Cortex of kidney (tissue), 1 donor: ENCODE results near the gene AHDC1.

Source experiments
- DNase-seq: peaks from one replicate; lab custom pipeline; 2025; lab: John Stamatoyannopoulos, UW

AHDC1 gene

DNA sequence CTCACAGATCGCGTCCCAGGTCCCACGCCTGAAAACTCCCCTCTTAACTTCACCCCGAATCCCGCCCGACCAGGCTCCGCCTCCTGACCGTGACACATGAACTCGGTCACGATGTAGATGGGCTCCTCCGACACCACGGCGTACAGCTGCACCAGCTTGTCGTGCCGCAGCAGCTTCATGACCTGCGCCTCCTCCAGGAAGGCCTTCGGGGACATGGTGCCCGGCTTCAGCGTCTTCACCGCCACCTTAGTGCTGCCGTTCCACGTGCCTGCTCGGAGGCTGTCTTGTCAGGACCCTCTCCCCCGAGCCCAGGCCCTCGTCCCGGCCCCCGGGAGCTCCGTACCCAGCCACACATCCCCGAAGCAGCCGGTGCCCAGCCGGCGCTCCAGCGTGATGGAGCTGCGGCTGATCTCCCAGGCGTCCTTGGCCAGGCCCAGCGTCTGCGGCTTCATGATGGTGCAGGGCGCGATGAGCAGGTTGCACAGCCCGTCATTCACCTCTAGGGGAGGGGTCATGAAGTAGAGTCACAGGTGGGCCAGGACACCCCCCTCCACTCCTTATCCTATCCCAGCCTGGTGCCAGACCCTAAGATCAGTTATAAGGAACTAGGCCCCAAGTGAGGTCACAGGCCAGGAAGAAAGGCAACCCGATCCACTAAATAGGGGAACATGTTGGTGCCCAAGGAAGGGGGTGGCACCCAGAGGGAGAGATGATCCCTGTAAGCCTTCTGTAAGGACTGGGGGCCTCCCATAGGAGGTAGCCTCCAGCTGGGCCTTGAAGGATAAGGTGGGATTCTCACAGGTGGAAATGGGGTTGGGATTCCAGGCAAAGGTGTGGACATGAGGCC lies 11.6 kb upstream of the AHDC1 start:
- no peak for DNase-seq

DNA sequence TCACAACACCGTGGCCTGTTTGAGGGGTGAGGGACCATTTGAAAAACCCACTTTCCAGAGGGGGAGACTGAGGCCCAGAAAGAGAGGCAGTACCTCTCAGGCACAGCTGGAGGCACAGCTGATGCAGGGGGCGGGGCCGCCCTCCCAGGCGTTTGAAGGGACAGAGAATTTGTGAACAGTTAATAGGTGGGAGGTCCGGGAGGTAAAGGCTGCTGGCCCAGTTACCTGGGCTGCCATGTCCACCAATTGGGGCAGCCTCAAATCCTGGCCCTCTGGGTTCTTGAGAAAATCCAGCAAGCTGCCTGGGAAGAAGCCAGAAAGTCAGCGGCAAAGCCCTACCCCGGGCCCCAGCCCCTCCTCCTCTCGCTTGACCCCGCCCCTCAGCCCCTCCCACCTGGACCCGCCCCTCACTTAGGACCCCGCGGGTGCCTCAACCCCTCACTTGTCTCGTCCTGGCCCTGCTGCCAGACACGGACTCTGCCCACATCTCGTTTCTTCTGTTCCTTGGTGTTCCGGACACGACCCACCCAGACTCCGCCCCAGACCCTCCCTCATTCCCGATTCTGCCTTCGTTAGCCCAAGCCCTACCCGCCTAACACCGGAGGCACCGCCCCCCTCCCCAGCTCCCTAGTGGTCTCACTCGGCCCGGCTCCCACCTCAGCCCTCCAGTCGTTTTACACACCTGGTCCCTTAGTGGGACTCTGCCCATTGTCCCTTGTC lies 10.8 kb upstream of the AHDC1 start:
- DNase-seq = no peak

DNA sequence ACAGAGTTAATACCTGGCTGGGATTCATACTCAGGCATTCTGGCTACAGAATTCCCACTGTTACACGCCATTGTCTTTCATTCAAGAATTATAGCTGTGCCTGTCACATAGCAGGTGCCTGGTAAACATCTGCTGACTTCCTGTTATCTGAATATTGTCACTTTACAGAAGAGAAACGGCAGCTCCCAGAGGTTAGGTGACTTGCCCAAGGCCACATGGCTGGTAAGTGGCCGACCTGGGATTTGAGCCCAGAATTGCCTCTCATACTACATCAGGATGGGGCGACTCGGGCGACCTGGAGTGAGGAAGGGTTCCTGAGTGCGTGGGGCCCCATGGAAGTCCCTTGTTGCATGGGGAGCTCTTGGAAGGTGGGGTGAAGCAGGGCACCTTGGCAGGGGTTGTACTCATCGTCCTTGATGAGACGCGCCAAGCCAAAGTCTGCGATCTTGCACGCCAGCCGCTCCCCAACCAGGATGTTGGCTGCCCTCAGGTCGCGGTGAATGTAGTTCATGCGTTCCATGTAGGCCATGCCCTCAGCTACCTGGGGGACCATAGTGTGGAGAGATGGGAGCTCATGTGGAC lies 10.2 kb upstream of the AHDC1 start:
- no peak for DNase-seq

DNA sequence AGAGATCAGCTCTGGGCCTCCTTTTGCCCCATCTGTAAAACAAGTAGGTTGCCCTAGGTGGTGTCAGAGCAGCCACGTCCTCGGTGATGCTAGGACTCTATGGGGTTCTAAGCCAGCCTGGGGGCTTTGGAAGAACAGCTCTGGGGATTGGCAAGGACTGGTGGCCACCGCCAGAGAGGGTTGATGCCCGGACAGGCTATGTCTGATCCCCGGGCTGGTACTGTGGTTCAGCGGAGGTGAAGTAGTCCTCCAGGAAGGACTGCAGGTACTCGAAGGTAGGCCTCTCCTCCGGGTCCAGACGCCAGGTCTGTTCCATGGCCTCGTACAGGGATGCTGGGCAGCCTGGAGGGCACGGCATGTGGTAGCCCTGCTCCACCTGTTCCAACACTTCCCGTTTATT lies 8.8 kb upstream of the AHDC1 start:
- DNase-seq = no peak

DNA sequence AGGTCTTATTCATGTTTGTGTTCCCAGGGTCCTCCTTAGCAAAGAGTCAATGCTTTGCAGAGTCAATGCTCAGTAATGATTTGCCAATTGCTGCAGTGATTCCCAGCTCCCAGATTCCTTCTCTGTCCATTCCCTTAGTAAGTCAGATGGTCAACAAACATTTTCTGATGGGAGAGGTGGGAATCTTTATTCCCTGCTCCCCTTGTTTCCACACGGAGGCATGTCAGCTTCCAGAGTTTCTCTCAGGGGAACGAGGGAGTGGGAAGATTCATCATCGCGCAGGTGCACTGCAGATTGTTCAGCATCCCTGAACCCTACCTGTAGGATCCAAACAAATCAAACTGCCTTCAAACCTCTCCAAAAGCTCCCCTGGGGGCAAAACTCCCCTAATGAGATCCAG lies 7.5 kb upstream of the AHDC1 start:
- DNase-seq = no peak

DNA sequence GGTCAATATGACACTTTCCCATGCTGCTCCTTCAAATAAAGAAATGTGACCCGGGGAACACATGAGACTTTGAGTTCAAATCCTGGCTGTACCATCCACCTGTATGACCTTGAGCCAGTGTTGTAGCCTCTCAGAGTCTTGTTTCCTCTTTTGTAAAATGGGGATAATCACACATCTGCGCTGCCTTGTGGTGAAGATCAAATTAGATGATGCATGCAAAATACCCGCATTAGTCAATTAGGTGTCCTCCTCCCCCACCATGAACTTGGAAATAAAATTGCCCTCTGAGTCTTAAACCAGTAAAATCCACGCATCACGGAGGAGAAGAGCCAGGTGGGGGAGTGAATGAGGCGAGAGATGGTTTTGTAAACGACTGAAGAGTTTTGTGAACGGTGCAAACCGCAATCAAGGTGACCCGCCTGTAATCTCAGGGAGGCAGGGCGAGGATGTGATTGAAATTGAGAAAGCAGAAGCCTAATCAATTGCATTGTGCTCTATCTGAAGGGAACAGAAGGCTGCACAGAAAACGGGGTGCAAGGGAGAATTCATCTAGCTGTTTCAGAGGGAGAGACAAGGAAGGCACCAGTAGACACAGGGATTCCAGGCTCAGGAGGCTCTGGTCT lies 5.8 kb upstream of the AHDC1 start:
- no peak for DNase-seq

DNA sequence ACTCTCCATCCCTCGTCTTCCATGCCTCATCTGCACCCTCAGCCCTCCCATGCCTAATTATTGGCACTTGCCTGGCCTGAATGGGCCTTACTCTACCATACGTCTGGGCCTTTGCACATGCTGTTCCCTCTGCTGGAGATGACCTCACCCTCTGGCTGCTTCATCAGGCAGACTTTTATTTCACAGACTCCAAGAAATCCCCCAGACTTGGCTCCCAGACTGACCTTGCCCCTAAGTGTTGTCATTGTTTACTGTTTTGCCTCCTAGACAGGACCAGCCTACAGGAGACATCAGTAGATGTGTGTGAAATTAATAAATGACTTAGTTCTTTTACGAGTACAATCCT lies 5.2 kb upstream of the AHDC1 start:
- DNase-seq = no peak

DNA sequence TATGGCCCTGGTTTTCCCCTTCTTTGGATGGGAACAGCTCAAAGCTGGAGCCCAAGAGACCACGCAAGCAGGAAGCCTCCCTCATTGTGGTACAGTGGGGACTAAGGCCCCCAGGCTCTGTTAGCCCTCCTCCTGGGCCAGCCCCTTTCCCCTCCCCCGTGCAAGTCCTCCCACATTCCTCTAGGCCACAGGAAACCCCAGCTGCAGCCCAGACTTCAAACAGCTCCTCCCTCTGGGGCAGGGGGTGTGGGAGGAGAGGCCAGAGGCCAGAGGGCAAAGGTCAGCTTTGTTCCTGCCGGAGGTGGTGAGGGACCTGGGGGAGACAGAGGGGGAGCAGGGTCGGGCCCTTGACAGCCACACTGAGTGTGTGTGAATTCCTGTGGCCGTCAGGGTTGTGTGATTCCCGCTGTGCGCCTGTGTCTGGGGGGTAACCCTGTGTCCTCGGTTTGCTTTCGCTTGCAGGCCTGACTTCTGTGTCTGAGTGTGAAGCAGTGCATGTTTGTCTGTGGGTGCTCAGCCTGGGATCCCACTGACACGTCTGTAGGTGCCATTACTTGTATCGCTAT lies 3.4 kb upstream of the AHDC1 start:
- no peak for DNase-seq

DNA sequence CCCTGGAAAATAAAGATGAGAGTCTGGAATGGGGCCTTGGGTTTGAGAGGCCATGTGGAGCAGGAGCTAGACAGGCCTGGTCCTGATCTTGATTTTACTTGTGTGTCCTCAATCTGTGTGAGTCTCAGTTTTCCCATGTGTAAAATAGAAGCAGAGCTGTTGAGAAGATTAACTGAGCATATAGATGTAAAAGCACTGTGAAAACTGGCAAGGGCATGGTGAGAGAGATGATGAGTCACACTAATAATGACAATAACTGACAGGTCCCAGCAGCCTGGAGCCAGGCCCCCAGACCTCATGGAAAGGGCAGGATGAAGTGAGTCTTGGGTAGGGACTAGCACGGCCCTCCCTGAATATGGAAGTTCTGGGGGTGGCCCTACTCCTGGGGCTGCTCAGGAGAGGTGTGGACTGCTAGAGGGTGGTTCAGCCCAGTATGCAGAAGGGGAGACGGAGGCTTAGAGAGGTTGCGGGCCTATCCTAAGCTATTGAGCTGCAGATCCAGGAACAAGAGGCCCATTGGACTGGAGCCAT lies 2.8 kb upstream of the AHDC1 start:
- DNase-seq = no peak

DNA sequence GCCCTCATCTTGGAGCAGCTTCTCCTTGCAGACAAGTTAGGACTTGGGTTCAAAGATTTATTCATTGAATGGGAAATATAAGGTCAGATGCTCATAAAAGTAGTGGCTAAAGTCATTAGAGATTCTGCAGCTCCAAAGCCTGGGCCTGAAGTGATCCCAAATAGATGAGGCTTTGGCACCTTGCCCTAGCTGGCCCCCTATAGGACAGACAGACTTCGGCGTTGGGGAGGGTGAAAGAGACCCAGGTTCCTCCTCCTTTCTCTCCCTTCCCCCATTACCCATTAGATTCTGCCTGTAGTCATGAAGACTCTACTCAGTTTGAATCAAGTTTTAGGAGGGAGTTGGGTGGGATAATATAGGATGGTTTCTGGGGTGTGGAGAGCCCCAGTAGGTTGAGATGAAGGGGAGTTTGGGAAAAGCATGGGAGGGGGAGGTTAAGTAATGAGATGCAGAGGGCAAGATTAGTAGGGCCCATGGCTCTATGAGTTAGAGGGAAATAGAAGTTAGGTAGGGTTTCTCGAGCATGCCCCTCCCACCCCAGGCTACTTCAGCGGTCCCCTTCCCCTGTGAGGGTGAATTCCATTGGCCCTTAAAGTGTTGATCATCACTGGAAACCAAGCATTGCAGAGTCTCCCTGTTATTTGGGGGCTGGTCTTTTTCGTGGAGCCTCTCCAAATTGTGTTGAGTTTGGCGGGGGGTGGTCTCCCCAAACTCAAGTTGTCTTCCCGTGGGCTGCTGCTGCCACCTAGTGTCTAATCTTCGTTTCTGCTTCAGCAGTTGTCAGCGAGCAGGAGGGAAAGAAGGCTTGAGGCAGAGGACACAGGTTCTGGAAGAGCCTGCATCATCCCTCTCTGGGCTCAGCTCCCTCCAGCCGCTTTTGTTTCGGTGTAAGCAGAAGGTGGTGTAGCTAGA lies 2.1 kb upstream of the AHDC1 start:
- DNase-seq = no peak

DNA sequence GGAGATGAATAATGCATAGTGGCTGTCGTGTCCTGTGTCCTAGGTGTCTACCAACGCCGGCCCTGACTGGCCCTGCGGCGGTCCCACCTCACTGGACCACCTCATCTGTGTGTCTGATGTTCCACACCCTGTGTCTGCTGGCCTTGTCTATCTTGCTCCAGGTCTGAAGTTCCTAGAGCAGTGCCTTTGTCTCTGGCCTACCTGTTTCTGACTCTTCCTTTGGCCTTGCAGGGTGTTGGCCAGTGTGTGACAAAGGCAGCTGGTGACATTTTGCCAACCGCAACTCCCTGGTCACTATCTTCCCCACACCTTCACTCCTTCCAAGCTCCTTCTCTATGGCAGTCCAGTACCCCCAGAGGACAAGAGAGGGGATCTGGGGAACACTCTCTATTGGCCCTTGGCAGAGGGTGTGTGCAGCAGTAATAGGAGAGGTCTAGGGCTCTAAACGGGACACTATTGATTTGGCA lies 1.4 kb upstream of the AHDC1 start:
- no peak for DNase-seq

DNA sequence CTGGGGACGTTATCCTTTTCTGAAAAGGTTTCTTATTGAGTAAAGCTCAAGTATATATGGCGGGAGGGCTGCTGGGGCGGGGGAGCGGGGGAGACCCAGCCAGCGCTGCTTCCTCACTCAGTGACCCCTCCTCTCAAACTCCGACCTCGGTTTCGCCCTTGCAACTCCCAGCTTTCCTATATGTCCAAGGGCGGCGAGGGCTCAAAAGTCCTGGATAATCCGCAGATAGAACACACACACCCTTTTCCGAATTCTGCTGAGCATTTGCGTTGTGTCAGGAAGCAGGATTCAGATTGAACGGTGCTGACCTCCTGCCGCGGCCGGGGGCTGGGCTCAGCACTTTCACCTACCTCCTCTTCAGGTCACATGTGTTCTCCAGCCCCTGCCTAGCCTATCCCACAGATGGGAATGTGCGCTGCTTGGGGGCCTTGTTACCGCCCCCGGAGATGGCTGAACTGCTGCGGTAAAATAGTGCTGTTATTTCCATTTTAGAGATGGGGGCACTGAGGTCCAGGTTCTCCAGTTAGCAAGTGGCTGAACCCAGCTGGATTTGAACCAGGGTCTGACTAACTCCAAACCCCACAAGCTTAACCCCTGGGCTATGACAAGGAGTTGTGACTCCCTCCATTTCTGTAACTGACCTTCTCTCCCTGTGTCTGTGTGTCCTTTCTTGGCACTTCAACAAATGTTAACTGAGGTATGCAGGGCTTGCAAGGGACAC lies 795 bp upstream of the AHDC1 start:
- DNase-seq = no peak

DNA sequence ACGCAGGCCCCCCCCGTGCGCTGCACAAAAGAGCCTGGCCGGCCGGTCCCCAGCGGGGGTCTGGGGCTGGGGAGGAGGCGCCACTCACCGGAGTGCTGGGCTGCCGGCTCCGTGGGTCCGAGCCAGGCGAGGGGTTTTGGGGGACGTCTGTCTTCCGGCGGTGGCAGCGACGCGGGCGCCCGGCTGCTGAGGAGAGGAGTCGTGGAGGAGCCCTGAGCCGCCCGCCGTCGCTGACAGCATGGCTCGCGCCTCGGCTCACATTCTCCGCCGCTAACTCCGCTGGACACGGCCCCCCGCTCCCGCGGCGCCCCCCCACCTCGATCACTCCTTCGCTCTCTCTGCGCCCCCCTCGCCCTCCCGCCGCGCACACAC lies 649 bp downstream of the AHDC1 start:
- no peak for DNase-seq

DNA sequence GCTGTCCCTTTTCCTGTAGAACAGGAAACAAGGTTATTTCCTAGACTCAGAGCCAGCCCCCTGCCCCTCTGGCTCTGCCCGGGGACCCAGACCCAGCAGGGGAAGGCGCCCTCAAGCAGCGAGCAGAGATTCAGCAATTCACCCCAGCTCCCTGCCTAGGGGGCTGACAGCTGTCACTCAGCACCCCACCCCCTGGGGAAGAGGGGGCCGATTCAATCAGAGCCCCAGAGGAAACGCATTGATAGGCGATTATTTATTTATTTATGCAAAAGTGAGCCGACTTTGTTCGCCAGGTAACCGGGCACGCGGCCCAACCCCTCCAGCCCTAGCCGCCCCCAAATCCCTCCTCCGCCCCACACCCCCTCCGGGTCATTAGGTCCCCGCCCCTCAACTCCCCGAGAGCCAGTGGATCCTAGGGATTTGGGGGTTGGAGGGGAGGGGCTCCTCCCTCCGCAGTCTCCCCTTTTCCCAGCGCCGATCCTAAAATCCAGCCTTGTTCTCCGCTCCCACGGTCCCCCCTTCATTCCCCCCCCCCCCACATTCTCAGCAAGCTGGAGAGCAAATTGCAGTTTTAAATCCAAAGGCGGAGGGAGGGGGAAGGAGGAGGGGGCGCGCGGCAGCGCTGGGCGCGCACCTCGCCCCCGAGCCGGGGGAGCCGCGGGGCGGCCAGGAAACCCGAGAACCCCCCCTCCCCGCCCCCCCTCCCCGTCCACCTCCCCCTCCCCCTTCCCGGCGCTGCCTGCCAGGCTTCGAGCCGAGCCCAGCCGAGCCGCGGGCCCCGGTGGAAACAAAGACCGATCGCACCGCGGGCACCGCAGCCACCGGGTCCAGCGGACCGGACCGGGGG lies 1.3 kb downstream of the AHDC1 start:
- DNase-seq = no peak

DNA sequence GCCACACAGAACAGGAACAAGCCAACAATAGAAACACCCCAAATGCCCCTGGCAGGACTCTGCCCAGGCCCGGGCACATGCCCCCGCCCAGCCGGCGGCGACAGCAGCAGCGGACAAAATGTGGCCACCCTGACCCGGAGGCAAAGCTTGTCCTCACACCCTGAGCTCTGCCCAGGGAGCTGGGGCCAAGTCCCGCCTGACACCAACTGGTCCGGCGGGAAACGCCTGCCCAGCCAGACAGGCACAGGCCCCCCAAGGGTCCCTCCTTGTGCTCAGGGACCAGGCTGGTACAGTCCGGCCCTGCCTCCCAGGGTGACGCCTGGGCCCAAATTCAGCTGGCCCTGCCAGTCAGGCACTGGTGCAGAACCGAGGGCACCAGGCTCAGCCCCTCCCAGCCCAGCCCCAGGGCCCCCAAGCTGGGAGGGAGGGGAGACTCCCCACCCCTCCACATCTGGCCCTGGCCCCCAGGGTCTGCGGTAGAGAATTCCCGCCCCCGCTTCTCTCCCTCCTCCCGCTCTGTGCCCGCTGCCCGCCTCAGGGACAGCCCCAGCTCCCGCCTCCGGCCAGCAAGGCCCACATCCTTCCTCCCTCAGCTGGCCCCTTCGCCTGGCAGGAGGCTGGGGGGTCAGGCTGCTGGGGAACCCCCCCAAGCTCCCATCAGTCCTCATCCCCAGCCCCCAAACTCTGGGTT lies 2.0 kb downstream of the AHDC1 start:
- no peak for DNase-seq

DNA sequence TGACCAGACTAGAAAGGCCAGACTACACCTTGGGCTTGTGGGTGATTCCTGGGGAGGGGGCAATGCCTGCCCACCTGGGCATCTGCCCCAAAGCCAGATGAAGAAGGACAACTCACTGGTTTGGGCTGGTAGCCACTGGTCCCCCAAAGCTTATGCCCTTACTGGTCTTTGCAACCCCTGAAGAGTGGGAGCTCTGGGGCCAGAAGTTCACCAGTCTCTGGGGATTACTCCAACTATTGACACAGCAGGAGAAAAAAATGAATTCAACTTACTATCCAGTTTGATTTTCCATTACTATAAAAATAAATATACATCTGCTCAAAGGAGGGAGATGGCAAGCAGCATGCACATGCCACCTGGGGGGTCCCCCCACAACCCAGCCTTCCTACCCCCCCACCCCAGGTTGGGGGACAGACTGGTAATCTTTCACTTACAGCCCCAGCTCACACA lies 2.6 kb downstream of the AHDC1 start:
- no peak for DNase-seq

DNA sequence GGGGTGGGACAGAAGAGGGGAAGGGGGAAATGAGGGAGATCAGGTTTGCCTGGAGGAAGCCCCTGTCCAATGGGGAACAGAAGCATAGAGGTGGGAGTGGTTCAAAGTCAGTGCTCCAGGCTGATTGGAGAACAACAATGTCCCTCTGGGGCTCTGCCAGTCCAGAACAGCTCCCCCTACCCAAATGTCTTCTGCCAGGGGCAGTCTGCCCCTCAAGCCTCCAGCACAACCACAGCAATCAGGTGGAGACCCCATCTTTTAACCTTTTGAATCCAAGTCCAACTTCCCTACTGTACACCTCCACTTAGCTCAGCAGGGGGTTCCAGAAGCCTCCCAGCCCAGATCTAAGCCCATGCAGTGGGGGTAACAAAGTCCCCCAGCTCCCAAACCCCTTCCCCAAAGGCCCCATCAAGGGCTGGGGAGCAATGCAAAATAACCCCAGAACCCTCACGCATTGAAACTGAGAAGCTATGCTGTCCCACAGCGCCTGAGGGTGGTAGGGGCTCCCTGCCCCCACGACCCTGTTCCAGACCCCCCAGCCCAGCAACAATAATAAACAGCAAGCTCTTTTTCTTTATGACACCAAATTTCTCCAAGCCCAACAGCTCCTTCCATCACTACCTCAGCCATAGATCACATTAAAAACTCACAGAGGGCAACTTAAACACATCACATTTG lies 3.3 kb downstream of the AHDC1 start:
- DNase-seq = no peak
